Measurements from ENCODE around the gene PTX4.

The PTX4 gene

GRCh38 chr16:1465567-1465915 is 23.2 kb downstream of the PTX4 start:
- no peaks in the 10 kb centered on the region for H3K27me3 ChIP-seq (ENCODE audit: low read length)
- TF ChIP-seq EZH2phosphoT487 (conservative IDR thresholded peaks at IDR 0.05; ENCODE audit: low read length): no peak
- TF ChIP-seq CTCF (IDR thresholded peaks at IDR 0.05; ENCODE audit: insufficient read depth, low read length, poor library complexity, severe bottlenecking): no peak
- no peak overlapping the region for H3K9ac ChIP-seq (ENCODE audit: low read length)
- H3K79me2 ChIP-seq (ENCODE audit: insufficient read depth, low read length): peaks cover 19% of the 10 kb centered on the region; the same call in 1 of the 2 replicates
- no peak overlapping the region for H3K4me3 ChIP-seq (ENCODE audit: insufficient read depth, low read length, poor library complexity, severe bottlenecking)
- H3F3A ChIP-seq (ENCODE audit: insufficient read depth): no peaks in the 10 kb centered on the region
- no peak overlapping the region for H3K27ac ChIP-seq (ENCODE audit: low read depth, low read length)
- no peaks in the 10 kb centered on the region for H4K20me1 ChIP-seq (ENCODE audit: low read depth, low read length)
- H2AFZ ChIP-seq (ENCODE audit: low read depth, low read length, severe bottlenecking): no peak overlapping the region
- H3K9me3 ChIP-seq (ENCODE audit: insufficient read depth, low read length): no peaks in the 10 kb centered on the region
- no peaks in the 10 kb centered on the region for H3K36me3 ChIP-seq (ENCODE audit: low read length)
- H3K4me2 ChIP-seq (ENCODE audit: low read depth, low read length, poor library complexity, severe bottlenecking): no peak overlapping the region
- H3K9me2 ChIP-seq (replicated peaks; ENCODE audit: insufficient read depth, low read length): no peaks in the 10 kb centered on the region

GRCh38 chr16:1464894-1465566 is 23.7 kb downstream of the PTX4 start:
- no peaks in the 10 kb centered on the region for H3F3A ChIP-seq (ENCODE audit: insufficient read depth)
- H3K79me2 ChIP-seq (ENCODE audit: insufficient read depth, low read length): peaks cover 15% of the 10 kb centered on the region; the same call in 1 of the 2 replicates
- H3K9me3 ChIP-seq (ENCODE audit: insufficient read depth, low read length): no peaks in the 10 kb centered on the region
- no peaks in the 10 kb centered on the region for H3K27me3 ChIP-seq (ENCODE audit: low read length)
- H3K9ac ChIP-seq (ENCODE audit: low read length): no peak overlapping the region
- H3K27ac ChIP-seq (ENCODE audit: low read depth, low read length): no peak overlapping the region
- no peak overlapping the region for H3K4me3 ChIP-seq (ENCODE audit: insufficient read depth, low read length, poor library complexity, severe bottlenecking)
- H3K4me2 ChIP-seq (ENCODE audit: low read depth, low read length, poor library complexity, severe bottlenecking): no peak overlapping the region
- no peaks in the 10 kb centered on the region for H4K20me1 ChIP-seq (ENCODE audit: low read depth, low read length)
- H3K36me3 ChIP-seq (ENCODE audit: low read length): no peaks in the 10 kb centered on the region
- H2AFZ ChIP-seq (ENCODE audit: low read depth, low read length, severe bottlenecking): no peak overlapping the region
- no peak for TF ChIP-seq CTCF (IDR thresholded peaks at IDR 0.05; ENCODE audit: insufficient read depth, low read length, poor library complexity, severe bottlenecking)
- no peak for TF ChIP-seq EZH2phosphoT487 (conservative IDR thresholded peaks at IDR 0.05; ENCODE audit: low read length)
- no peaks in the 10 kb centered on the region for H3K9me2 ChIP-seq (replicated peaks; ENCODE audit: insufficient read depth, low read length)

- H3K9me2 ChIP-seq (replicated peaks; ENCODE audit: insufficient read depth, low read length): no peaks in the 10 kb centered on the region
- no peaks in the 10 kb centered on the region for H3K36me3 ChIP-seq (ENCODE audit: low read length)
- no peaks in the 10 kb centered on the region for H4K20me1 ChIP-seq (ENCODE audit: low read depth, low read length)
- no peak overlapping the region for H3K9ac ChIP-seq (ENCODE audit: low read length)
- no peak overlapping the region for H3K4me2 ChIP-seq (ENCODE audit: low read depth, low read length, poor library complexity, severe bottlenecking)
- TF ChIP-seq EZH2phosphoT487 (conservative IDR thresholded peaks at IDR 0.05; ENCODE audit: low read length) (no peak), CTCF (IDR thresholded peaks at IDR 0.05; ENCODE audit: insufficient read depth, low read length, poor library complexity, severe bottlenecking) (no peak)
- no peaks in the 10 kb centered on the region for H3F3A ChIP-seq (ENCODE audit: insufficient read depth)
- no peaks in the 10 kb centered on the region for H3K27me3 ChIP-seq (ENCODE audit: low read length)
- H3K79me2 ChIP-seq (ENCODE audit: insufficient read depth, low read length): peaks cover 10% of the 10 kb centered on the region; the same call in 1 of the 2 replicates
- no peak overlapping the region for H3K4me3 ChIP-seq (ENCODE audit: insufficient read depth, low read length, poor library complexity, severe bottlenecking)
- no peak overlapping the region for H3K27ac ChIP-seq (ENCODE audit: low read depth, low read length)
- H2AFZ ChIP-seq (ENCODE audit: low read depth, low read length, severe bottlenecking): no peak overlapping the region
- no peaks in the 10 kb centered on the region for H3K9me3 ChIP-seq (ENCODE audit: insufficient read depth, low read length)
Observed at GRCh38 chr16:1464196-1464893, 24.4 kb downstream of the PTX4 start.

All from SU-DHL-6 (cell line).